ENCODE results near the gene IPO9. TPM values are rescaled to one million over a fixed set of nuclear protein-coding genes. Genes with fewer than 3 reads are reported as not detected.
A peak's percentile ranks its signal among the peaks of the same experiment; 100 is the strongest.

Gene IPO9
- total and polyA plus RNA-seq, 8 donors: 12.4 to 21.2 (median 16.3) TPM

- H3K36me3 ChIP-seq: no peaks in the 10 kb centered on the region
Measured at GRCh38 chr1:201807958-201808632, 20.9 kb upstream of the IPO9 start.

GRCh38 chr1:201808633-201808990 lies 20.3 kb upstream of the IPO9 start:
- DNase-seq (no peak), FAIRE-seq (no peak), ATAC-seq (no peak)
- Histone ChIP-seq H3K27me3 (no peaks in the 10 kb centered on the region), H3K36me3 (no peaks in the 10 kb centered on the region), H3K27ac (no peak overlapping the region), H3K4me1 (no peaks in the 10 kb centered on the region), H3K4me3 (no peak overlapping the region), H3K9me3 (no peaks in the 10 kb centered on the region)
- WGBS, 2 donors: 93 to 97% methylated on average over 6 of the region's 6 CpGs
- no peak for TF ChIP-seq CTCF (IDR thresholded peaks at IDR 0.05)
- intact Hi-C loops (cut with DNase I): no loop called here

More at GRCh38 chr1:201807958-201808632, 20.9 kb upstream of the IPO9 start:
- no peak overlapping the region for H3K4me3 ChIP-seq
- no peaks in the 10 kb centered on the region for H3K27me3 ChIP-seq
- FAIRE-seq (no peak), ATAC-seq (peak in 2 of 4 donors; percentile 39 to 44), DNase-seq (no peak)
- no peak overlapping the region for H3K27ac ChIP-seq
- H3K9me3 ChIP-seq: no peaks in the 10 kb centered on the region
- no peaks in the 10 kb centered on the region for H3K4me1 ChIP-seq
- WGBS, 2 donors: 84 to 87% methylated on average over 11 of the region's 11 CpGs
- no peak for TF ChIP-seq CTCF (IDR thresholded peaks at IDR 0.05)
- intact Hi-C loops (cut with DNase I): no loop called here

- TF ChIP-seq CTCF (IDR thresholded peaks at IDR 0.05): no peak
- Histone ChIP-seq H3K9me3 (no peaks in the 10 kb centered on the region), H3K27ac (no peak overlapping the region), H3K4me1 (no peaks in the 10 kb centered on the region), H3K4me3 (no peak overlapping the region), H3K36me3 (no peaks in the 10 kb centered on the region), H3K27me3 (no peaks in the 10 kb centered on the region)
- intact Hi-C loops (cut with DNase I): no loop called here
- FAIRE-seq (no peak), ATAC-seq (no peak), DNase-seq (no peak)
- WGBS, 2 donors: 76 to 88% methylated on average over 5 of the region's 5 CpGs
Measured at GRCh38 chr1:201809876-201810275, 19.1 kb upstream of the IPO9 start.

GRCh38 chr1:201810466-201811216 lies 18.3 kb upstream of the IPO9 start:
- H3K4me1 ChIP-seq: no peaks in the 10 kb centered on the region
- no peaks in the 10 kb centered on the region for H3K27me3 ChIP-seq
- ATAC-seq (no peak), DNase-seq (no peak), FAIRE-seq (no peak)
- intact Hi-C loops (cut with DNase I): no loop called here
- no peak overlapping the region for H3K27ac ChIP-seq
- TF ChIP-seq CTCF (IDR thresholded peaks at IDR 0.05): no peak
- H3K36me3 ChIP-seq: no peaks in the 10 kb centered on the region
- 92 to 93% methylated on average over 19 of the region's 19 CpGs for WGBS, 2 donors
- no peaks in the 10 kb centered on the region for H3K9me3 ChIP-seq
- H3K4me3 ChIP-seq: no peak overlapping the region

- FAIRE-seq (no peak), ATAC-seq (no peak), DNase-seq (no peak)
- Histone ChIP-seq H3K36me3 (peaks cover 0 to 6% (median 0%) of the 10 kb centered on the region in 3 donors), H3K27ac (no peak overlapping the region), H3K4me1 (no peaks in the 10 kb centered on the region), H3K4me3 (no peak overlapping the region), H3K27me3 (no peaks in the 10 kb centered on the region), H3K9me3 (no peaks in the 10 kb centered on the region)
- intact Hi-C loops (cut with DNase I): no loop called here
- no peak for TF ChIP-seq CTCF (IDR thresholded peaks at IDR 0.05)
Measured at GRCh38 chr1:201813226-201813625, 15.7 kb upstream of the IPO9 start.
